Activated CD8-positive, alpha-beta memory T cell treated with anti-CD3 and anti-CD28 coated beads, Interleukin-2, amount 50 U/mL, for 48 hours (primary cell): ENCODE measurements around the gene RAB31.
"Not testable (repeated sequence)": the region's sequence is repeated elsewhere in the genome, so short reads cannot be mapped to it uniquely, and the experiment has no call there.

ENCODE experiments used
- DNase-seq: peaks from one replicate; pipeline ENCODE4 v3.0.0-alpha.2; 2020

The RAB31 gene

DNA sequence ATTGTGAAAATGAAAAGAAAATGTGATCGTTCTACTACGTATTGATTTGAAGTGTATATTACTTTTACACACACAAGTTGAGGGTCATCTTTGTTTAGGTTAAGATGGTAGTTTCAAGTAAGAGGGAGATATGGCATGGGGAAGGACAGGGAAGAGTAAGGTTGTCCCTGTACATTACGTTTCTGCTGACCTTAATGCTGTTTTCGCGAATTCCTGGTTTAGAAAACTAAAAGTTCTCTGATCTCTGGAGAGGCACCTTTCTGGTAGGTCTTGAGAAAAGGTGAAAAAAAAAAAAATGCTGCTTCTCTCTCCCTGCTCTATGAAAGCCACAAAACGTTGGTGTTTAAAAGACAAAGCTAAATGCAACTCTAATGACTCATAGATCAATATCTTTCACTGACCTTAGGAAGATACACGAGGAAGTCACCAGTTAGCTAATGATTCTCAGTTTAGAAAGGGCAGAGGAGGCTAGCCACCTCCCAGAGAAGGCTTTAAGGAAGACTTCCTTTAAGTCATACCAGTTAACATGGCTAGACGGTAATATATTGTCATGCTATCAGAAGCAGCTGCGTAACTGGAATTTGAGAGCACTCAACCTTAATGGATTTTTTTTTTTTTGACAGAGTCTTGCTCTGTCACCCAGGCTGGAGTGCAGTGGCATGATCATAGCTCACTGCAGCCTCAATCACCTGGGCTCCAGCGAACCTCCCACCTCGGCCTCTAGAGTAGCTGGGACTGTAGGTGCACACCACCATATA is 190.9 kb downstream of the RAB31 start:
- no peak for DNase-seq

DNA sequence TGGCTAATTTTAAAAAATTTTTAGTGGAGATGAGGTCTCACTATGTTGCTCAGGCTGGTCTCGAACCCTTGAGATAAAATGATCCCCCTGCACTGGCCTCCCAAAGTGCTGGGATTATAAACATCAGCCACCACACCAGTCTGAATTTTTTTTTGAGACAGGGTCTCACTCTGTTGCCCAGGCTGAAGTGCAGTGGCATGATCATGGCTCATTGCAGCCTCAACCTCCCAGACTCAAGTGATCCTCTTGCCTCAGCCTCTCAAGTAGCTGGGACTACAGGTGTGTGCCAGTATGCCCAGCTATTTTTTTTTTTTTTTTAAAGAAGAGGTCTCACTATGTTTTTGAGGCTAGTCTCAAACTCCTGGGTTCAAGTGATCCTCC is 191.4 kb downstream of the RAB31 start:
- DNase-seq = not testable (repeated sequence)

DNA sequence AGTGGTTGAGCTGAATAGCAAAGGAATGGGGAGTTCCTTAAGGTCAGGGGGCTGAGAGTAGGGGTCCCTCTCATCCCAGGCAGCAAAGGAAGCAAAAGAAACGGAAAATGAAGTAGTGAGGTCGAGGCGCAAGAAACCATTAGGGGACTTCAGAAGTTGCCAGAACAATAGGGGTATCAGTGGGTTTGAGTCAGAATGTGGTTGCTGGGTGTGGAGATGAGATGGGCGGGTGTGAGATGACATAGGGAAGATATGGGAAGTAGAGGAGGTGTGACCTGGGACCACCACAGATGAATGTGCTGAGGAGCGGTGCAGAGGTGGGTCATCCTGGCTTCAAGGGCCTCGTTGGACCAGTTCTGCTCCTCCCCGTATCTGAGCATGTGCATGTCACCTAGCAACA is 192.6 kb downstream of the RAB31 start:
- DNase-seq = no peak

DNA sequence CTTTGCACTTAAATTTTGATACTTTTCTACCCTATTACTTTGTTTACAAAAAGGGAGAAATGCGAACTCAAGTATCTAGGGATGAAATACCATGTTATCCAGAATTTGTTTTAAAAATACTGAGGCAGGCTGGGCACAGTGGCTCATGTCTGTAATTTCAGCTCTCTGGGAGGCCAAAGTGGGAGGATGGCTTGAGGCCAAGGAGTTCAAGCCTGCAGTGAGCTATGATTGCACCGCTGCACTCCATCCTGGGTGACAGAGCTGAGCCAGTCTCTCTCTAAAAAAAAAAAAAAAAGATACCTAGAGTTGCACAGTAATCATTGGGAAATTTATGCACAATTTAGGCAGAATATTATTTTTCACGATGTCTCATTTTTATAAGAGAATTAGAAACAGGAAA is 193.3 kb downstream of the RAB31 start:
- DNase-seq = no peak

DNA sequence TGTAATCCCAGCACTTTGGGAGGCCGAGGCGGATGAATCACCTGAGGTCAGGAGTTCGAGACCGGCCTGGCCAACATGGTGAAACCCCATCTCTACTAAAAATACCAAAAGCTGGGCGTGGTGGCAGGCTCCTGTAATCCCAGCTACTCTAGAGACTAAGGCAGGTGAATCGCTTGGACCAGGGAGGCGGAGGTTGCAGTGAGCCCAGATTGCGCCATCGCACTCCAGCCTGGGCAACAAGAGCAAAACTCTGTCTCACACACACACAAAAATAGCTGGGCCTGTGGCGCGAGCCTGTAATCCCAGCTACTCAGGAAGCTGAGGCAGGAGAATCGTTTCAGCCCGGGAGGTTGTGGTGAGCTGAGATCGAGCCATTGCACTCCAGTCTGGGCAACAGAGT is 194.2 kb downstream of the RAB31 start:
- DNase-seq = not testable (repeated sequence)

DNA sequence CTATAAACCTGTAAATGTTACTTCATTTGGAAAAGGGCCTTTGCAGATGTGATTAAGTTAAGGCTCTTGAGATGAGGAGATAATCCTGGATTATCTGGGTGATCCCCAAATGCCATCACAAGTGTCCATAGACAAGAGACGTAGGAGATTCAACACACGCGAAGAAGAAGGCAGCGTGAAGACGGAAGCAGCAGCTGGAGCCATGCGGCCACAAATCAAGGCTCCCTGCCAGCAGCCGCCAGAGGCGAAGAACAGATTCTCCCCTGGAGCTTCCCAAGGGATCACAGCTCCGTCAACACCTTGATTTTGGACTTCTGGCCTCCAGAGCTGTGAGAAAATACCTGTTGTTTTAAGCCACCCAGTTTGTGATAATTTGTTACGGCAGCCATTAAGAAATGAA is 194.7 kb downstream of the RAB31 start:
- no peak for DNase-seq

DNA sequence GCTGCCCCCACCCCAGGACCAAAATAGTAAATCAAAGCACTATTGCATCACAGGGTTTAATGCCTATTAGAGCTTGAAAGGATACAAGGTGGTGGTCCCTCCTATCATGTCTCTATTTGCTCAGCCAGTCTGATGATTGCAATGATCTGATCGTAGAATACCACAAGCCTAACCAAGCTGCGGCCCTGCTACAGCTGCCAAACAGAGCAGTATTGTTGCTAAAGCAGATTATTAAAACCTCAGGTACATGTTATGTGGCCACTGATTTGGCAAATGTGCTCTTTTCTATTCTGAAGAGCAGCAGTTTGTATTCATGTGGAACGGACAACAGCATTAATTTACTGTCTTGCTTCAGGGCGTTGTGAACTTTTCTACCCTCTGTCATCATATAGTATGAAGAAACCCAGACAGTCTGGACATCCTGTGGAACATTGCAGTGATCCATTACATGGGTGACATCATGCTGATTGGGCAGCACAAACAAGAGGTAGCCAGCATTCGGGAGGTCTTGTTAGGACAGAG is 197.4 kb downstream of the RAB31 start:
- no peak for DNase-seq

DNA sequence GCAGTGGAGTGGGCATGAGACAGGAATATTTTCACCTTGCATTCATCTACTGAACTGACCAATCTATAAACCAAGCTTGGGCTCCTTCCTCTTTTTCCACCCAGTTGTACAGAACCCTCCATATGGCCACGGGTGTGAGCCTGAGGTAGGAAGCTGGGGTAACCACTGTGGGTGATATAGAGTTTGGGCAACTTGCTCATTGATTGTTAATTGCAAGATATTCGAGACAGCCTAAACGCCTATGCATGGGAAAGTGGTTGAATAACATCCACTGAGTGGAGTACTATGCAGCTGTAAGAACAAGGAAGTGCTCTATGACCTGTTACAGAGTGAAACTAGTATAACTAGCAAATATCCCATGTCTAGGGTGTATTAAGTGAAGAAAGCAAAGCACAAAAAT is 198.4 kb downstream of the RAB31 start:
- DNase-seq = no peak

DNA sequence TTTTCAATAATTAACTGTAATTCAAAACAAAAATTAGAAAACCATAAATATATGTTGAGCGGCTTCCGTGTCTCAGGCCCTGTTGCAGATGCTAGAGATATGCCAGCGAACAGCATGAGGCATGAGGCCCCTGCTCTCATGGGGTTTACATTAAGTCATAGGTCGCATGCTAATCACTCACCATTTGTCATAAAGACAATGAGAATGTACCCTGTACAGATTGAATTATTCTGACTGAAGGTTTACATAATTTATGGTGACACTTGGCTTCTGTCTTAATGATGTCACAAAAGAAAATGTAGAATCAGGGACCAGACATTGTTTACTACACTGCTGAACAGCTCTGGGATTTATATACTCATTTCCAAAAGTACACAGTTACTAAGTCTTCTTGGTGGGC is 199.8 kb downstream of the RAB31 start:
- DNase-seq = no peak

DNA sequence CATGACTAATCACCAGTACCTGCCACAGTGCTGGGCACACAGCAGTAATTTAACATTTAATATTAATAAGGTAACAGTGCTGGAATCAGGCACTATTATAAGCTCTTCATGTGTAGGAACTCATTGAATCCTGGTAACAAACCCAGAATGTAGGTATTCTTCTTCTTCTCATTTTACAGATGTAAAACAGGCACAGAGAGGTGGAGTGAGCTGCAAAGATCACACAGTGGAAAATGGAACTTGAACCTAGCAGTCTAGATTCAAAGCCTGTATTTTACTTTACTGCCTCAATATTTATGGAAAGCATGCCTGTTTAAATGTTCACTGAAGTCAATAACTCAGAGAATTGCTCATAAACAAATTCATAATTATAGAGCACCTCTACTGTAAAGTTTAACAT is 202.0 kb downstream of the RAB31 start:
- no peak for DNase-seq

DNA sequence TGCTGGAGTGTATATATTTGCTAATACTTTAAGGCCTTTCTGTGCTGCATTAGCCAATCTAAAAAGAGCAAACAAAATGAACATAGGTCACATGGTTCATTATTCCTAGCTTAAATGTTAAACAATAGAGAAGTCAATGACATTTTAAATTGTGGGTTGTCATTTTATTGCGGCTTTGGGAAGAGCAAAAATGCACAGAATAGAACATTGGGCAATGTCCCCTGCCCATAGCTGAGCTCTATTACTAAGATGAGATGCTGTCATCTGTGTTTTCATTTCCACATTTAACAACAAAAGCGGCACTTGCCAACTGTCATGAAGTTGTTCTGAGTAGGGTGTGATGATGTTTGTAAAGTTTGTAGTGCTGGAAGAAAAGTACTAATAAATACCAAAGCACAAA is 202.6 kb downstream of the RAB31 start:
- DNase-seq = no peak

DNA sequence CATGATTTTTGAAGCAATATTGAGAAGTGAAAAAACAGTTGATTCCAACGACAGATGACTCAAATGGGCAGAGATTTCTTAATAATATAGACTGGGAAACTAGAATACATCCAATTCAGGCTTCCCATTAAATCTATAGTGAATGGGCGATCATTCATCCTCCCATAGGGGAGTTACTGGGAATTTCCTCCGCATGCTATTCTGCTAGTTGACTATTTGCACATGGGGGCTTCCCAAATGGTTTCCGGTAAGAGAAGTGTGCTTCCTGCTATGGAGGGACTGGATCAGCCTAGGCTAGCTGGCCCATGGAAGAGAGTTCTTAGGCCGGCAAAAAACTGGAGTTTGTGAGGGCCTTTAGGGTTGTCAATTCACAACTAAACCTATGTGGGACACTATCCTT is 203.1 kb downstream of the RAB31 start:
- DNase-seq = no peak
